Esophagus squamous epithelium (tissue), 5 donors: ENCODE data around the gene IL31RA. TPM values are rescaled to one million over a fixed set of nuclear protein-coding genes. Genes with fewer than 3 reads are reported as not detected.
A peak's percentile ranks its signal among the peaks of the same experiment; 100 is the strongest.
"Not testable (repeated sequence)": the region's sequence is repeated elsewhere in the genome, so short reads cannot be mapped to it uniquely, and the experiment has no call there.

Experiments used
- DNase-seq: peaks from one replicate; lab custom pipeline; 2025; lab: John Stamatoyannopoulos, UW
- H3K27ac ChIP-seq, 4 donors: fragments of 200-600 bp; sonication (generic); one replicate each; pipeline ENCODE4 v1.5.1; 2016 to 2019; ENCODE audit warnings: mild to moderate bottlenecking in 1 of 4
- H3K27me3 ChIP-seq, 4 donors: fragments of 200-600 bp; sonication (generic); 1 replicate in 3 of 4; 2 replicates in 1 of 4; pipeline versions ENCODE4 v1.5.1 to v1.6.0; 2017 to 2021; ENCODE audit warnings: antibody characterized with exemption in 1 of 4
- H3K36me3 ChIP-seq, 3 donors: fragments of 200-600 bp; sonication (generic); one replicate each; pipeline ENCODE4 v1.5.1; 2016 to 2019
- H3K4me1 ChIP-seq, 3 donors: fragments of 200-600 bp; sonication (generic); one replicate each; pipeline ENCODE4 v1.5.1; 2017 to 2019
- H3K4me3 ChIP-seq, 4 donors: fragments of 200-600 bp; sonication (generic); 1 replicate in 3 of 4; 2 replicates in 1 of 4; pipeline ENCODE4 v1.5.1; 2016 to 2019; ENCODE audit warnings: mild to moderate bottlenecking in 2 of 4, moderate library complexity in 1 of 4
- H3K9me3 ChIP-seq, 3 donors: fragments of 200-600 bp; sonication (generic); one replicate each; pipeline ENCODE4 v1.5.1; 2016 to 2019
- CTCF ChIP-seq, 6 experiments: fragments of 450-650 bp in 4 of 6; fragments of 200-600 bp in 2 of 6; sonication (generic) in 2 of 6; IDR thresholded peaks; one replicate each; pipeline ENCODE4 v1.5.1; 2016 to 2019; ENCODE audit warnings: antibody characterized with exemption in 6 of 6, mild to moderate bottlenecking in 4 of 6, moderate library complexity in 4 of 6
- POLR2A ChIP-seq, 4 donors: fragments of 450-650 bp; IDR thresholded peaks; one replicate each; pipeline ENCODE4 v1.6.1; 2017; ENCODE audit warnings: antibody characterized with exemption in 4 of 4, mild to moderate bottlenecking in 4 of 4, moderate library complexity in 3 of 4
- WGBS, 2 donors: methylation state at CpG; one replicate each; pipeline ENCODE4 v1.1.5; 2018; 5-methylcytosine and 5-hydroxymethylcytosine counted together
- intact Hi-C: fragments of 100-400 bp; cut with DNase I; formaldehyde crosslinking; loops from one replicate; pipeline ENCODE4 v1.15.0; 2022
- total RNA-seq, 4 donors: library from RNA; depleted of rRNA; stranded (reverse); fragments of >200 nt; gene quantifications; one replicate each; pipeline ENCODE4 v1.1.0, GENCODE V29; 2016
- donor health status: DM: yes; HTN: yes; CAD: no.

The IL31RA gene
- total RNA-seq, 4 donors from 2014 or later, result not detected

- 32 to 39% methylated on average over 3 of the region's 3 CpGs for WGBS, 2 donors
- intact Hi-C loops, result loop anchor here (10.0 kb wide), 1 partner anchor 269 kb away; no protein-coding TSS in a partner anchor
- DNase-seq, result no peak
These were observed 85.0 kb downstream of the IL31RA start for GRCh38 chr5:55936100-55936693.

GRCh38 chr5:55937598-55937997, 86.4 kb downstream of the IL31RA start:
- H3K36me3 ChIP-seq, result peaks cover 0 to 68% (median 4%) of the 10 kb centered on the region in 3 donors
- intact Hi-C loops, result loop anchor here (10.0 kb wide), 1 partner anchor 267 kb away; no protein-coding TSS in a partner anchor
- not testable (repeated sequence) for H3K9me3 ChIP-seq, H3K27ac ChIP-seq, H3K4me3 ChIP-seq, DNase-seq, H3K4me1 ChIP-seq, H3K27me3 ChIP-seq

More at GRCh38 chr5:55936100-55936693, 85.0 kb downstream of the IL31RA start:
- Histone ChIP-seq H3K4me1 (peaks cover 0 to 5% (median 0%) of the 10 kb centered on the region in 3 donors), H3K27ac (no peak overlapping the region), H3K9me3 (no peaks in the 10 kb centered on the region), H3K4me3 (no peak overlapping the region), H3K36me3 (peaks cover 0 to 54% (median 4%) of the 10 kb centered on the region in 3 donors), H3K27me3 (no peaks in the 10 kb centered on the region)
- TF ChIP-seq CTCF (IDR thresholded peaks at IDR 0.05) (peak; percentile 42 to 84 (median 72)), POLR2A (IDR thresholded peaks at IDR 0.05) (no peak)

- H3K27me3 ChIP-seq, H3K27ac ChIP-seq, H3K4me1 ChIP-seq, H3K9me3 ChIP-seq, DNase-seq, intact Hi-C loops, H3K4me3 ChIP-seq: not testable (repeated sequence)
- peaks cover 0 to 93% (median 4%) of the 10 kb centered on the region in 3 donors for H3K36me3 ChIP-seq
- WGBS, 2 donors, result 83 to 89% methylated on average over 3 to 4 of the region's 4 CpGs
These were observed 90.0 kb downstream of the IL31RA start for GRCh38 chr5:55941154-55941553.

- 59 to 94% methylated on average over 1 of the region's 1 CpG for WGBS, 2 donors
- H3K36me3 ChIP-seq, result peaks cover 0 to 98% (median 14%) of the 10 kb centered on the region in 3 donors
- intact Hi-C loops, result no loop called here
These were observed 108.1 kb downstream of the IL31RA start for GRCh38 chr5:55959208-55959607.

GRCh38 chr5:55960779-55961178, 109.6 kb downstream of the IL31RA start:
- no peak for DNase-seq
- WGBS, 2 donors, result 93 to 94% methylated on average over 7 of the region's 7 CpGs
- Histone ChIP-seq H3K36me3 (peaks cover 0 to 82% (median 14%) of the 10 kb centered on the region in 3 donors), H3K27me3 (no peaks in the 10 kb centered on the region), H3K4me1 (peaks cover 0 to 7% (median 0%) of the 10 kb centered on the region in 3 donors), H3K4me3 (no peak overlapping the region), H3K9me3 (no peaks in the 10 kb centered on the region), H3K27ac (no peak overlapping the region)
- intact Hi-C loops, result no loop called here
- no peak for TF ChIP-seq CTCF (IDR thresholded peaks at IDR 0.05)
- no peak for TF ChIP-seq POLR2A (IDR thresholded peaks at IDR 0.05)

More at GRCh38 chr5:55959208-55959607, 108.1 kb downstream of the IL31RA start:
- no peaks in the 10 kb centered on the region for H3K27me3 ChIP-seq
- H3K4me3 ChIP-seq, result no peak overlapping the region
- DNase-seq, result no peak
- H3K9me3 ChIP-seq, result no peaks in the 10 kb centered on the region
- H3K27ac ChIP-seq, result no peak overlapping the region
- TF ChIP-seq CTCF (IDR thresholded peaks at IDR 0.05), result no peak
- TF ChIP-seq POLR2A (IDR thresholded peaks at IDR 0.05), result no peak
- H3K4me1 ChIP-seq, result no peaks in the 10 kb centered on the region

- no peak for DNase-seq
- intact Hi-C loops, result no loop called here
- peak overlapping the region in 3 of 4 donors; percentile 23 to 65 (median 65) for H3K27ac ChIP-seq
- WGBS, 2 donors, result 52 to 83% methylated on average over 6 of the region's 6 CpGs
- peaks cover 0 to 27% (median 3%) of the 10 kb centered on the region in 3 donors for H3K4me1 ChIP-seq
- no peak overlapping the region for H3K4me3 ChIP-seq
- H3K9me3 ChIP-seq, result no peaks in the 10 kb centered on the region
- no peaks in the 10 kb centered on the region for H3K27me3 ChIP-seq
- H3K36me3 ChIP-seq, result peaks cover 0 to 65% (median 6%) of the 10 kb centered on the region in 3 donors
- TF ChIP-seq POLR2A (IDR thresholded peaks at IDR 0.05) (no peak), CTCF (IDR thresholded peaks at IDR 0.05) (no peak)
These were observed 114.4 kb downstream of the IL31RA start for GRCh38 chr5:55965525-55965924.
